Duodenal mucosa (tissue), 2 donors: ENCODE data around the gene CHCHD6.

Experiments used
- H3K27ac ChIP-seq: one replicate; pipeline ENCODE4 v1.7.0; 2013; ENCODE audit warnings: low read depth, low read length
- H3K27me3 ChIP-seq, 2 donors: one replicate each; pipeline ENCODE4 v1.7.0; 2013; ENCODE audit warnings: low read length in 2 of 2, control low read depth in 1 of 2; ENCODE audit not compliant: insufficient read depth in 2 of 2, control insufficient read depth in 1 of 2
- H3K36me3 ChIP-seq, 2 donors: one replicate each; pipeline ENCODE4 v1.7.0; 2013; ENCODE audit warnings: low read length in 2 of 2, control low read depth in 1 of 2; ENCODE audit not compliant: insufficient read depth in 2 of 2, control insufficient read depth in 1 of 2
- H3K4me1 ChIP-seq, 2 donors: one replicate each; pipeline ENCODE4 v1.7.0; 2013; ENCODE audit warnings: low read length in 2 of 2, control low read depth in 1 of 2; ENCODE audit not compliant: insufficient read depth in 2 of 2, control insufficient read depth in 1 of 2
- H3K4me3 ChIP-seq, 2 donors: one replicate each; pipeline ENCODE4 v1.7.0; 2013; ENCODE audit warnings: low read length in 2 of 2, low read depth in 1 of 2
- H3K9ac ChIP-seq, 2 donors: one replicate each; pipeline ENCODE4 v1.7.0; 2013; ENCODE audit warnings: low read length in 2 of 2, low read depth in 1 of 2
- H3K9me3 ChIP-seq, 2 donors: one replicate each; pipeline ENCODE4 v1.7.0; 2013; ENCODE audit warnings: low read length in 2 of 2, control low read depth in 1 of 2; ENCODE audit not compliant: control insufficient read depth in 1 of 2

Gene CHCHD6

DNA sequence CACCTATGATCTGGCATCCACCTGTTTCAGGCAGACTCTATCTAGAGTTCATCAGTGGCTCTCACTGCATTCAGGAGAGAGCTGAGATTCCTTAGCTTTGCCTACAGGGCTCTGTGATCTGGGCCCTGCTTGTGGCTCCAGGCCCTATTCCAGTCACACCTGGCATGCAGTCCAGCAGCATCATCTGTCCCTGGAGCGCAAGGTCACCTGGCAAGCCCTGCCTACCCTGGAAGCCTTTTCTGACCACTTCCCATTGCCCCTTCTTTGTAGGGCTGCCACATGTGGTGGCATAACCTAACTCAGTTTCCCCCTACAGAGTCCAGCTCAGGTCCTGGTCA lies 163.8 kb downstream of the CHCHD6 start:
- no peak overlapping the region for H3K4me3 ChIP-seq
- H3K27me3 ChIP-seq, result no peaks in the 10 kb centered on the region
- H3K36me3 ChIP-seq, result no peaks in the 10 kb centered on the region
- H3K4me1 ChIP-seq, result no peaks in the 10 kb centered on the region
- H3K9ac ChIP-seq, result no peak overlapping the region
- H3K9me3 ChIP-seq, result no peaks in the 10 kb centered on the region
- no peak overlapping the region for H3K27ac ChIP-seq

DNA sequence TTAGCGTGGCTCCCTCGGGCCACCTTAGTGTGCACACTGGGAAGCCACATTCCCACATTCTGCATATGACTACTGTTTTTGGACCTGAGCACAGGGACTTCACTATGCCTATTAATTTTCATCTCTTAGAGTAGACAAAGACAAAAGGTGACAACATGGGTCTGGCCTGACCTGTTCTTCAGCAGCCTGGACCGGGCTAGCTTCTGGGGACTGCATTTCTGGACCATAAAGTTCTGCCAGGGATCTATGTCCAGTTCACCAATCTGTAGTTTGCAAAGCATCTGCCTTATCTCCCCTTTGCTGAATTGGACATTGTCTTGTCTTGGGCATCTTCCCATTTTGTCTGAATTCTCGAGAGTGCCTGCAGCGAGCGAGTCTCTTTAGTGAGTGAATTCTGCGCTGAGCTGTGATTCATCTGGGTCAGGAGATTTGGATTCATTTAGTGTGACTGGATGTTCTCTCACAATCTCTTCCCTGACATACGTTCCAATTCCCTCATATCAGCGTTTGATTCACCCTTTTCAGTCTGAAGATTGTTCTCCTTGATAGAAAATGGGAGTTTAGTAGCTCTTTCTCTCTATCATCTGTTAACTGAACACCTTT lies 166.7 kb downstream of the CHCHD6 start:
- Histone ChIP-seq H3K27me3 (no peaks in the 10 kb centered on the region), H3K36me3 (no peaks in the 10 kb centered on the region), H3K4me3 (no peak overlapping the region), H3K9ac (no peak overlapping the region), H3K27ac (no peak overlapping the region), H3K9me3 (no peaks in the 10 kb centered on the region), H3K4me1 (no peaks in the 10 kb centered on the region)

DNA sequence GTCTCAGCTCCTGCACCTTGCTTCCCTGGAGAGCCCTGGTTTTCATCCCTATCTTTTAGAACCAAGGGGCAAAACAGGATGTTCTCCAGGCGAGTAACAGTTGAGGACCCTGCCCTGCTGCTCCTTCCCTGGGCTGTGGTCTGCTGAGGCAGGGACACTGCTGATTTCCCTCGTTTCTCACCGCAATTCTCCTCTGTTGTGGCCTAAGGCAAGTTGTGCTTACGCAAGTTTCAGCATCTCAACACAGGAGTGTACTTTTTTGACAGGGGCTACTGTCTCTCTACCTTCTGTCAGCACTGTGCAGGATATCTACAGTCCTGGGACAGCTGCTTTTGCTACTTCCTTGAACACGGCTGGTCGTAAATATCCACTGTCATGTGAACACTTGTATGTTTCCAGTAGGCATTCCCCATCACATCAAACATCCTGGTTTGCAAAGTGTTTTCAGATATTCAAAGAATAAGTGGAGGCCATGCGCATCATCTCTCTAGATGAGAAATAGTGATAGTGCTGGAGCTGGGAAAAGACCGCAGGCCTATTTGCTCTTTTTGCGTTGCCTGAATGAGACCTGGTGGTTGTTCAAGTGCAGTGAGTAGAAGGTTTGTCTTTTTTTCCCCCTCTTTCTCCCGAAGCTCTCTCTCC lies 168.8 kb downstream of the CHCHD6 start:
- Histone ChIP-seq H3K4me3 (no peak overlapping the region), H3K36me3 (no peaks in the 10 kb centered on the region), H3K27me3 (no peaks in the 10 kb centered on the region), H3K27ac (no peak overlapping the region), H3K9me3 (no peaks in the 10 kb centered on the region), H3K4me1 (no peaks in the 10 kb centered on the region), H3K9ac (no peak overlapping the region)

DNA sequence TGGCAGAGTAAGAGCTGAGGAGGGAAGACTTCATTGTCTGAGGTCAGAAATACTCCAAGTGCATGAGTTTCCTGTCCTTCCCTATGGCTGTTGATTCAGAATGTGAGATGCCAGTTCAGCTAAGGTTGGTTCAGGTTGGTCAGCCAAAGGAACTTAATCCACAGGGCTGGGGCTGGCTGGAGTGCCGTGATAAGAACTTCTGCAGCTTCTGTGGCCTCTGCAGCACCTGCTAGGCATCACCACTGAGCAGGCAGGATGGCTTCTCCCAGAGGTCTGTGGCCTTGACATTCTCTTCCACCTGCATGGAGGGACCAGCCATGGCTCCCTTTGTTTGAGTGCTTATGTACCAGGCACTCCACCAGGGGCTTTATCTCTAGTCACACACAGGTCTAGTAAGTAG lies 169.4 kb downstream of the CHCHD6 start:
- Histone ChIP-seq H3K4me3 (no peak overlapping the region), H3K27ac (no peak overlapping the region), H3K9ac (no peak overlapping the region), H3K27me3 (no peaks in the 10 kb centered on the region), H3K4me1 (no peaks in the 10 kb centered on the region), H3K36me3 (no peaks in the 10 kb centered on the region), H3K9me3 (no peaks in the 10 kb centered on the region)

- no peak overlapping the region for H3K9ac ChIP-seq
- no peak overlapping the region for H3K27ac ChIP-seq
- H3K4me3 ChIP-seq, result no peak overlapping the region
- H3K4me1 ChIP-seq, result no peaks in the 10 kb centered on the region
- H3K36me3 ChIP-seq, result no peaks in the 10 kb centered on the region
- H3K27me3 ChIP-seq, result no peaks in the 10 kb centered on the region
- no peaks in the 10 kb centered on the region for H3K9me3 ChIP-seq
Measured at GRCh38 chr3:126878664-126879063, 174.6 kb downstream of the CHCHD6 start.

- H3K36me3 ChIP-seq, result no peaks in the 10 kb centered on the region
- no peak overlapping the region for H3K4me3 ChIP-seq
- H3K9me3 ChIP-seq, result no peaks in the 10 kb centered on the region
- H3K4me1 ChIP-seq, result no peaks in the 10 kb centered on the region
- no peak overlapping the region for H3K27ac ChIP-seq
- H3K9ac ChIP-seq, result no peak overlapping the region
- no peaks in the 10 kb centered on the region for H3K27me3 ChIP-seq
Measured at GRCh38 chr3:126880901-126881300, 176.9 kb downstream of the CHCHD6 start.

DNA sequence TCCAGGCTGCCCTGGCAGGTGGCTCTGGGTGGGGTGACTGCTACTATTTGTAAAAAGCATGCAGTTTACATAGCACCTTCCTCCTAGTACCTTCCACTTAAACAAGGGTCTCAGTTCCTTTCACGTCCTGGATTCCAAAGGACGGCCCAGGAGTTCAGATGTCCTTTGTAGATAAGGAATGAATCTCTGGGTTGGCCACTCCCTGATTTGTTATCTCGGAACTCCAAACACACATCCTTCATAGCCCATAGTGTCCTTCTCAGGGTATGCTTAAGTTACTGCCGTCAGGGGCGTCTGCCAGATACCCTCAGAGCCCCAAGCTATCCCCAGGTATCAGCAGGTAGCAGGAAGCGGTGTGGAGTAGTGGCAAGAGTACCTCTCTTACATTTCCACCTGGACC lies 177.8 kb downstream of the CHCHD6 start:
- no peaks in the 10 kb centered on the region for H3K9me3 ChIP-seq
- no peaks in the 10 kb centered on the region for H3K4me1 ChIP-seq
- no peak overlapping the region for H3K9ac ChIP-seq
- no peak overlapping the region for H3K4me3 ChIP-seq
- no peaks in the 10 kb centered on the region for H3K27me3 ChIP-seq
- H3K36me3 ChIP-seq, result no peaks in the 10 kb centered on the region
- no peak overlapping the region for H3K27ac ChIP-seq

- Histone ChIP-seq H3K27me3 (no peaks in the 10 kb centered on the region), H3K4me1 (no peaks in the 10 kb centered on the region), H3K9me3 (no peaks in the 10 kb centered on the region), H3K36me3 (no peaks in the 10 kb centered on the region), H3K9ac (no peak overlapping the region), H3K27ac (no peak overlapping the region), H3K4me3 (no peak overlapping the region)
Measured at GRCh38 chr3:126883241-126883640, 179.2 kb downstream of the CHCHD6 start.

DNA sequence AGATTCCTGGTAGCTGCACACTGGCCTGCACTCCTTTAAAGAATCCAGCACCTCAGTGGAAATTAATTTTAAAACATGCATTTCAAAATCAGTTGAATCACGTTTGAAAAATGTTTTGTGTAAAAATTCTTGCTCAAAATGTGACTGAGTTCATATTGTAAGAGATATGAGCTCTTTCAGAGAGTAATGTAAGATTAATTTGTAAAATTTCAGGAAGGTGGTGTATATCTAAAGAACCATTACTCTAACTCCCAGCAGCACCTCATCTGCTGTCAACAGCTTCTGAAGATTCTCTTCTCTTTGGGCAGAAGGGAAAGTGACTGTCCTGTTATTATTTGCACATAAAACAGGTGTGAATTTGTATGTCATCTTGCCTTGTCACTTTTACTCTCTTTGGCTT lies 181.4 kb downstream of the CHCHD6 start:
- no peaks in the 10 kb centered on the region for H3K27me3 ChIP-seq
- no peak overlapping the region for H3K27ac ChIP-seq
- H3K9ac ChIP-seq, result no peak overlapping the region
- H3K4me1 ChIP-seq, result no peaks in the 10 kb centered on the region
- H3K4me3 ChIP-seq, result no peak overlapping the region
- H3K36me3 ChIP-seq, result no peaks in the 10 kb centered on the region
- no peaks in the 10 kb centered on the region for H3K9me3 ChIP-seq

- Histone ChIP-seq H3K36me3 (no peaks in the 10 kb centered on the region), H3K27ac (no peak overlapping the region), H3K4me3 (no peak overlapping the region), H3K9ac (no peak overlapping the region), H3K4me1 (no peaks in the 10 kb centered on the region), H3K9me3 (no peaks in the 10 kb centered on the region), H3K27me3 (no peaks in the 10 kb centered on the region)
Measured at GRCh38 chr3:126886217-126886616, 182.2 kb downstream of the CHCHD6 start.

- H3K4me3 ChIP-seq, result no peak overlapping the region
- H3K9ac ChIP-seq, result no peak overlapping the region
- no peaks in the 10 kb centered on the region for H3K9me3 ChIP-seq
- H3K36me3 ChIP-seq, result no peaks in the 10 kb centered on the region
- H3K4me1 ChIP-seq, result no peaks in the 10 kb centered on the region
- no peaks in the 10 kb centered on the region for H3K27me3 ChIP-seq
- no peak overlapping the region for H3K27ac ChIP-seq
Measured at GRCh38 chr3:126887686-126888085, 183.6 kb downstream of the CHCHD6 start.
